Adipocyte (in vitro differentiated cells): ENCODE measurements around the gene ADCY5.
A peak's percentile ranks its signal among the peaks of the same experiment; 100 is the strongest.
"Not testable (repeated sequence)": the region's sequence is repeated elsewhere in the genome, so short reads cannot be mapped to it uniquely, and the experiment has no call there.

ENCODE experiments used
- DNase-seq: peaks from one replicate; pipeline ENCODE4 v3.0.0-alpha.2; 2015; ENCODE audit warnings: low read depth
- H3K27me3 ChIP-seq: replicated peaks from 2 replicates; pipeline ENCODE4 v1.7.0; 2013; ENCODE audit warnings: mild to moderate bottlenecking, low read length, moderate library complexity; ENCODE audit not compliant: control insufficient read depth, insufficient read depth
- H3K36me3 ChIP-seq: 2 replicates; pipeline ENCODE4 v1.7.0; 2013; ENCODE audit warnings: low read length, mild to moderate bottlenecking, moderate library complexity; ENCODE audit not compliant: control insufficient read depth, insufficient read depth, severe bottlenecking
- H3K4me1 ChIP-seq: 2 replicates; pipeline ENCODE4 v1.7.0; 2013; ENCODE audit warnings: mild to moderate bottlenecking, low read length, moderate library complexity; ENCODE audit not compliant: control insufficient read depth, insufficient read depth
- H3K4me3 ChIP-seq: 2 replicates; pipeline ENCODE4 v1.7.0; 2013; ENCODE audit warnings: mild to moderate bottlenecking, low read length, moderate library complexity
- H3K9ac ChIP-seq: 2 replicates; pipeline ENCODE4 v1.7.0; 2013; ENCODE audit warnings: mild to moderate bottlenecking, low read length, moderate library complexity
- H3K9me3 ChIP-seq: 2 replicates; pipeline ENCODE4 v1.7.0; 2013; ENCODE audit warnings: mild to moderate bottlenecking, low read length, moderate library complexity; ENCODE audit not compliant: control insufficient read depth

Gene ADCY5

DNA sequence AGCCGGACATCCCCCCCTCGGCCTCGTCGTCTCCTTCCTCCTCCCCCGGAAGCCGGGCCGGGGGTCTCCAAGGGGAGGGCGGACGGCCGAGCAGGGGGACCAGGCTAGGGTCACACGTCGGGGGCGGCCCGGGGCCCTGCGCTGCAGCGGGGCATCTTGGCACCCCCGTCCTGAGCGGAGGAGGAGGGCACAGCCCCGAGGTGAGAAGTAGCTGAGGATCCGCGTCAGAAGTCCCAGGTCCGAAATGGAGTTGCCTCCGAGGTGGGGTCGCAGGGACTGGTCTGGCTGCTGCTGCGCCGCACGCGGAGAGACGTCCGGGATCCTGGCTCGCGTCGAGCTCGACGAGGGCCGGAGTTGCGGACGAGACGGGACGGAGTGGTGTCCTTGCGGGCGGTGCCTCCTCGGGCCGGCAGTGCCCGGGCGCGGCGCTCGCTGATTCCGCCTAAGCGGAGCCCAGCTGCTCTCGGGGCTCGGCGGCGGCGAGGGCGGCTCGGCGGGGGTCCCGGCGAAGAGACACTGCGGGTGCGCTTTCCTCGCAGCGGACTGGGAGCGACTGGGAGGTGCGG lies at the start of gene ADCY5:
TSS of gene ADCY5 (minus strand) at position 555 of the 566 bp plus-strand sequence. CDS start at position 10, 545 bp downstream.
- no peaks in the 10 kb centered on the region for H3K4me1 ChIP-seq
- no peak within 1 kb of the TSS for H3K9ac ChIP-seq
- H3K36me3 ChIP-seq: no peaks in the 10 kb centered on the region
- peak within 1 kb of the TSS; percentile 76 for H3K4me3 ChIP-seq
- H3K27me3 ChIP-seq: peaks cover 54% of the 10 kb centered on the region
- H3K9me3 ChIP-seq: no peaks in the 10 kb centered on the region
- DNase-seq: peak; percentile 61

DNA sequence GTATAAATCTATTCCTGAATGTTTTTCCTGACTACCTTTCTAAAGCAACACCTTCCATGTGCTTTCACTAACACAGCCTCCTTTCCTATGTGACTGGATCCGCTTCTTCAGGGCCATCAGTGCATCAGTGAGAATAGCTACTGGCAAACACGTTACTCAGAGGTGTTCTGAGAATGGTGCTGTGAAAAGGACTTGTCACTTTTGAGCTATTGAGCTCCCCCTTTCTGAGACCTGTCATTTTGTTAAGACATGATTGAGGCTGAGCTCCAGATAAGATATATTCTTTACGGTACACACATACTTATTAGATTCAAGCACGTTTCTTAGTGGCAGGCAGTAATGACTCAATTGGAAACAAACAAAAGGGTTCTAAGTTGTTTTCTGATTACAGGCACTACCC lies 45.0 kb upstream of the ADCY5 start:
- Histone ChIP-seq H3K9ac (no peak overlapping the region), H3K27me3 (no peaks in the 10 kb centered on the region), H3K36me3 (peaks cover 80% of the 10 kb centered on the region), H3K4me3 (no peak overlapping the region), H3K9me3 (no peaks in the 10 kb centered on the region), H3K4me1 (peaks cover 4% of the 10 kb centered on the region)
- DNase-seq: no peak

DNA sequence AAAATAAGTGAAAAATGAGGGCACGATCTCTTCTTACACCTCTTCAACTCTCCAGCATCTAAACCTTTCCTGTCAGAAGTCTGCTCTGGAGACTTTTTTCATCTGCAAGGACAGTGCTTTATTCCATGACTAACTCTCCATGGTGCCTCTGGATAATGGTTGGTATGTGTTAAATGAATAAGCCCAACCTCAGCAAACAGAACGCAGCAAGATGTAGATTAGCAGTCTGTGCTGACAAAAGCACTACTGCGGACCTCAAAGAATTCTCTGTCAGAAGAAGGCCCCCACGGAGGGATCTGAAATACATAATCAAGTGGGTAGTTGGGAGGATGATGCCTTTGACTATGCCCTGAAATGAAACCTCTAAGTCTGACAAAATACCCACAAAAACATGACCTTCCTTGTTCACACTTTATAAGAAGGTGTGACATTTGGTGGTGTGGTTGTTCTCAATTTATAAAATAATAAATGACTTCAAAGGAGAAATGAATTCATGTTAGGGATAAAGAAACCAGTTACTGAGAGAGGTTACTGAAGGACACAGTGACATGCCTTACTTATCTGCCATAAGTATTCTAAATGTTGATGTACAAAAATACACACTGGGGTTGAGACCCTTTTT lies 43.2 kb upstream of the ADCY5 start:
- no peaks in the 10 kb centered on the region for H3K9me3 ChIP-seq
- no peak overlapping the region for H3K4me3 ChIP-seq
- no peaks in the 10 kb centered on the region for H3K4me1 ChIP-seq
- H3K27me3 ChIP-seq: no peaks in the 10 kb centered on the region
- peaks cover 61% of the 10 kb centered on the region for H3K36me3 ChIP-seq
- H3K9ac ChIP-seq: no peak overlapping the region
- DNase-seq: no peak

DNA sequence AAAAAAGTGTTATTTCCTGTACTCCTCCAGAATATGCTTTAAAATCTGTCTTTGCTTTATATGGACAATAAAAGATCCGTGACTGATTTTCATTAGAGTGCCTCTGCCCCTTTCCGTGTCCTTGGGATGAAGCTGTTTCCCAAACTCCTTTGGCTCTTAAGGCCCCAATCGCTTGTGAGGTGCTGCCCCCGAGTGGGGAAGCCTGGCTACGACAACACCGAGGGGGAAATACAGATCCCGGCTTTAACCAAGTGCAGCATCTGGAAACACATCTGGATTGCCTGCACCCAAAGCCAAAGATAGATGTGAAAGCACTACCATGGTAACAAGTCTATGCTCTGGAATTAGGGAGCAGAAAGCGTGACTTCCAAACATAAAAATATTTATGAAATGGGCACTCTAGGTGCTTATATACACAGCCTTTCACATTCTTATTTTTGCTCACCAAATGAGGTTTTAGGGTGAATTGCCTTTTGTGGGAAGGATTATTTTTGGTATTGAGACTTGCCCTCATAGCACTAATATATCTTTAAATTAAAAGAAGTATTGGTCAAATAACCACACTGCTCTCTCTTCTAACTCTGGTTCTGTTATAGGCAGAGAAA lies 40.6 kb upstream of the ADCY5 start:
- no peaks in the 10 kb centered on the region for H3K4me1 ChIP-seq

GRCh38 chr3:123488645-123489347 lies 39.9 kb upstream of the ADCY5 start:
- no peaks in the 10 kb centered on the region for H3K9me3 ChIP-seq
- H3K9ac ChIP-seq: no peak overlapping the region

More for the DNA sequence above, 40.6 kb upstream of the ADCY5 start:
- Histone ChIP-seq H3K9ac (no peak overlapping the region), H3K36me3 (peaks cover 39% of the 10 kb centered on the region), H3K9me3 (no peaks in the 10 kb centered on the region), H3K4me3 (no peak overlapping the region), H3K27me3 (no peaks in the 10 kb centered on the region)
- peak; percentile 87 for DNase-seq

GRCh38 chr3:123487063-123487462 lies 38.2 kb upstream of the ADCY5 start:
- DNase-seq, H3K4me1 ChIP-seq, H3K9ac ChIP-seq, H3K27me3 ChIP-seq, H3K9me3 ChIP-seq, H3K4me3 ChIP-seq: not testable (repeated sequence)
- H3K36me3 ChIP-seq: peaks cover 18% of the 10 kb centered on the region

More at GRCh38 chr3:123488645-123489347, 39.9 kb upstream of the ADCY5 start:
- no peak overlapping the region for H3K4me3 ChIP-seq
- H3K36me3 ChIP-seq: peaks cover 32% of the 10 kb centered on the region
- no peaks in the 10 kb centered on the region for H3K27me3 ChIP-seq
- H3K4me1 ChIP-seq: no peaks in the 10 kb centered on the region
- DNase-seq: no peak

- no peak for DNase-seq
- Histone ChIP-seq H3K9ac (no peak overlapping the region), H3K4me1 (no peaks in the 10 kb centered on the region), H3K9me3 (no peaks in the 10 kb centered on the region), H3K36me3 (peaks cover 13% of the 10 kb centered on the region), H3K4me3 (no peak overlapping the region), H3K27me3 (no peaks in the 10 kb centered on the region)
These were observed 37.6 kb upstream of the ADCY5 start for GRCh38 chr3:123486460-123486859.

DNA sequence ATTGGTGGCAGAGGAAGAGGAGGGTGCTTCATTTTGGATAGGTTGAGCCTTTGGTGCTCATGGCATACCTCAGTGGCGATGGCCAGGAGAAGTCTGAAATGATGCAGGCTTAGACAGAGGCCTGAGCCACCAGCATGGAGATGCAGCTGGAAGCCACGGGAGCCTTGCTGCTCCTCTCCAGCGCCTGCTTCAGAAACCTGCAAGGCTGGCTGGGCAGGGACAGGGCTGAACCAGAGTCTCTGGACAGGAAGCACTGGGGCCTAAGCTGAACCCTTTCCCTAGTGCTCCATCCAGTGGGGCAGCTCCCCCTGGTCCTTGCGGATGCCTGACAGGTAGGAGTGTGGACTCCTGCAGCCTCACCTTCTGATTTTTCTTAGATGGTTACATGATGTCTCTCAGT lies 36.7 kb upstream of the ADCY5 start:
- Histone ChIP-seq H3K36me3 (peaks cover 7% of the 10 kb centered on the region), H3K4me3 (no peak overlapping the region), H3K27me3 (peaks cover 1% of the 10 kb centered on the region), H3K9ac (no peak overlapping the region), H3K4me1 (no peaks in the 10 kb centered on the region), H3K9me3 (no peaks in the 10 kb centered on the region)
- DNase-seq: no peak

GRCh38 chr3:123483146-123483545 lies 34.3 kb upstream of the ADCY5 start:
- Histone ChIP-seq H3K36me3 (no peaks in the 10 kb centered on the region), H3K9me3 (no peaks in the 10 kb centered on the region), H3K27me3 (peaks cover 14% of the 10 kb centered on the region), H3K9ac (no peak overlapping the region), H3K4me1 (no peaks in the 10 kb centered on the region), H3K4me3 (no peak overlapping the region)
- DNase-seq: no peak

- no peak overlapping the region for H3K4me3 ChIP-seq
- no peaks in the 10 kb centered on the region for H3K36me3 ChIP-seq
- H3K4me1 ChIP-seq: no peaks in the 10 kb centered on the region
- no peaks in the 10 kb centered on the region for H3K9me3 ChIP-seq
- DNase-seq: no peak
- peaks cover 25% of the 10 kb centered on the region for H3K27me3 ChIP-seq
- no peak overlapping the region for H3K9ac ChIP-seq
These were observed 33.0 kb upstream of the ADCY5 start for GRCh38 chr3:123481722-123482457.

GRCh38 chr3:123481071-123481470 lies 32.2 kb upstream of the ADCY5 start:
- no peak overlapping the region for H3K9ac ChIP-seq
- peaks cover 31% of the 10 kb centered on the region for H3K27me3 ChIP-seq
- H3K4me1 ChIP-seq: no peaks in the 10 kb centered on the region
- H3K36me3 ChIP-seq: no peaks in the 10 kb centered on the region
- no peak for DNase-seq
- H3K4me3 ChIP-seq: no peak overlapping the region
- H3K9me3 ChIP-seq: no peaks in the 10 kb centered on the region
